T-helper 1 cell treated with Interleukin-12 subunit alpha and Interleukin-12 subunit beta and Interleukin-4 antibody, amounts not matched to agents 30 ng/mL and 1 ng/mL, for 36 hours (primary cell): ENCODE results near the gene PTGDR. TPM values are rescaled to one million over a fixed set of nuclear protein-coding genes. Genes with fewer than 3 reads are reported as not detected.

Experiments
- intact Hi-C: fragments of 100-400 bp; cut with micrococcal nuclease; formaldehyde crosslinking; loops from one replicate; pipeline ENCODE4 v1.15.1; 2024
- total RNA-seq: library from RNA; stranded (reverse); gene quantifications from 2 replicates; pipeline ENCODE4 v1.2.3, GENCODE V29; 2022

The PTGDR gene
- total RNA-seq, 1 donor from 2014 or later: 0.56 TPM

DNA sequence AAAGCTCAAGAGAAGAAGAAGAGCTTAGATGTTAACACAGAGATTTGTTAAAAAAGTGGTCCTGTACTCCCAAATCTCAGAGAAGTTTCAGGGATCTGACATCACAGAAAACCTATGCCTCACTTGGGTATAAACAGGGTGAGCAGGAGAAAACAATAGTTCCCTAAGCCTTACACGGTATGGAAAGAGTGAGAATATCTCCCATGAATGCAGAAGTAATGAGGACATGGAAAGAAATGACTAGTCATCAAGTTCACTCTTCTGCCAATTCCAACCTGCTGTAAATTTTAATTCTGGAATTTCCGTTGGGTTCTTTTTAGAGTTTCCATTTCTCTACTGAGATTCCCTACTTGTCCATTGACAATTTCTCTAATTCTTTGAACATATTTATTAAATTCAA is 40.4 kb downstream of the PTGDR start:
- intact Hi-C loops: no loop called here

DNA sequence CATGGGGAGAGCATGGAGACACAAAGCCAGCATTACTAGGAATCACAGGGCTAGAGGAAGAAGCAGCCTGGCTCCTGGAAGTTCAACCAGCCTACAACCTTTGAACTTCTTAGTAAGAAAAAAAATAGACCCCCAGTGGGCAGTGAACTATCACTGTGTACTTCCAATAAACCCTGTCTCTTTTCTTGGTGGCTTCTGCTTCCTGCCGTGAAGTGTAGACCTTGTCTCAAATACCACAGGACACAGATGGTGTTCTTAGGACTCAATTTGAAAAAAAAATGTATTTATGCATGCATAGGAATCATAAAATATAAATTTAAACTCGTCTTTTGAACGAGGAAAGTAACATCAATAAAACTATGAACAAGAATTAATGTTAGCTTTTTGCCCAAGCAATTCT is 43.0 kb downstream of the PTGDR start:
- intact Hi-C loops: loop anchor here (5.0 kb wide), 3 partner anchors 313 to 463 kb away; partner anchors contain the start of gene PSMC6

DNA sequence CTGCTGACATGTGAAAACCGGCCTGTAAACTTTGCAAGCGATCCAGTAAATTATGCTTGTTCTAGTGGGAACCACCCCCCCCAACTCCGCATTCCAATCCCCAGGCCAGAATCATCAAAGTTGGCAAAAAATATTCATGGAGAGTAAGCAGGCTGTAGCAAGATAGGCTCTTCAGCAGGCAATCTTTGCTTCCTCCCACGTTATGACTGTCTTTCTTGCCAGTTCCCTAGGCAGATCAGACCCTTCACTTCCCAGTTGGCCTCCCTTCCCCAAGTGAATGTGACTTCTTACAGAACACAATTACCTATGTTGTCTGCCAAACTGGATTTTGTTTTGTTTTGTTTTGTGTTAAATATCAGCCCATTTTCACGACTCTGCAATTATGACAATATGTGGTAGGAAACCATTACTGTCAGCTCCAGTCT is 45.4 kb downstream of the PTGDR start:
- intact Hi-C loops: loop anchor here (1.0 to 5.0 kb wide), 5 partner anchors 26 to 466 kb away; partner anchors contain the start of gene PSMC6

DNA sequence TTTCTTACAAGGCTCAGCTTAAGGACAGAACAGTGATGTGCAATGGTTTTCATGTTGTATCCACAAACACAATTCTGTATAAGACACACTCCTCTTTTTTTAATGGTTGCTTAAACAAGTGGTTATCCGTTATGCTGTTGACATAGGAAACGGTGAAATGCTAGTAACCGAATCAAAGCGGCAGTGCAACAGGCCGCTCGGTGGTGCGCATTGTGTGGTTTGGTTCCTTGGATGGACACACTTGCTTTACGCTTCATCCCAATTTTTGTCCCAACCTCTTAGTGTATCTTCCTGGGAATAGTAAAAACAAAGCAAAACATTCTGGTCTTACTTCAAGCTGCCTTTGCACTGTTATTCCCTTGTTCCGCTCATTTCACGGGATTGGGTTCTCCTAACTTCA is 46.0 kb downstream of the PTGDR start:
- intact Hi-C loops: loop anchor here (1.0 to 5.0 kb wide), 5 partner anchors 27 to 466 kb away; partner anchors contain the start of gene PSMC6

DNA sequence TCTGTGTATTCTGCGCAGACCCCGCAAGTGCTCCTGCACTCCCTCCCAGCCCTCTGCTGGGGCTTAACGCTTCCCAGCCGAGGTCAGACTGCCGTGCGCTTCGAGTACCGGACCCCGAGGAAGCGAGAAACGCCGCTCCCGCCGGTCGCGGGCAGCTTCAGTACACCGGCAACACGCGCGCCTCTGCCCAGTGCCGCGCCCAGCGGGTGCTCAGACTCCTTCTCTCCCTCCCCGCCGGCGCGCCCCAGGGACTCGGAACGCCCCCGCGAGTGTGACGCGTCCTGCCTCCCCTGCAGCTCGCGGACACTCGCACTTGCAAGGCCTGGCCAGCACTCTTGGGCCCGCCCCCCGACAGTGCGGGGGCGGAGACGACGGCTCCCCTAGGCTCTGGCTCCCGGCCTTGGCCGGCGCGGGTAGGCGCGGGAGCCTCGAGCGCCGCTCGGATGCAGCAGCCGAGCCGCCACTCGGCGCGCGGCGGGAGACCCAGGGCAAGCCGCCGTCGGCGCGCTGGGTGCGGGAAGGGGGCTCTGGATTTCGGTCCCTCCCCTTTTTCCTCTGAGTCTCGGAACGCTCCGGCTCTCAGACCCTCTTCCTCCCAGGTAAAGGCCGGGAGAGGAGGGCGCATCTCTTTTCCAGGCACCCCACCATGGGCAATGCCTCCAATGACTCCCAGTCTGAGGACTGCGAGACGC is 46.6 kb downstream of the PTGDR start, which contains the start of gene PTGER2:
TSS of gene PTGER2 (plus strand) at position 410 of the 692 bp plus-strand sequence. CDS start at position 647, 237 bp downstream.
- intact Hi-C loops: loop anchor here (1.0 to 5.0 kb wide), 9 partner anchors 15 to 467 kb away; partner anchors contain the start of genes GPR137C, PSMC6 and TXNDC16

DNA sequence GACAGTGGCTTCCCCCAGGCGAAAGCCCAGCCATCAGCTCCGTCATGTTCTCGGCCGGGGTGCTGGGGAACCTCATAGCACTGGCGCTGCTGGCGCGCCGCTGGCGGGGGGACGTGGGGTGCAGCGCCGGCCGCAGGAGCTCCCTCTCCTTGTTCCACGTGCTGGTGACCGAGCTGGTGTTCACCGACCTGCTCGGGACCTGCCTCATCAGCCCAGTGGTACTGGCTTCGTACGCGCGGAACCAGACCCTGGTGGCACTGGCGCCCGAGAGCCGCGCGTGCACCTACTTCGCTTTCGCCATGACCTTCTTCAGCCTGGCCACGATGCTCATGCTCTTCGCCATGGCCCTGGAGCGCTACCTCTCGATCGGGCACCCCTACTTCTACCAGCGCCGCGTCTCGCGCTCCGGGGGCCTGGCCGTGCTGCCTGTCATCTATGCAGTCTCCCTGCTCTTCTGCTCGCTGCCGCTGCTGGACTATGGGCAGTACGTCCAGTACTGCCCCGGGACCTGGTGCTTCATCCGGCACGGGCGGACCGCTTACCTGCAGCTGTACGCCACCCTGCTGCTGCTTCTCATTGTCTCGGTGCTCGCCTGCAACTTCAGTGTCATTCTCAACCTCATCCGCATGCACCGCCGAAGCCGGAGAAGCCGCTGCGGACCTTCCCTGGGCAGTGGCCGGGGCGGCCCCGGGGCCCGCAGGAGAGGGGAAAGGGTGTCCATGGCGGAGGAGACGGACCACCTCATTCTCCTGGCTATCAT is 47.3 kb downstream of the PTGDR start:
- intact Hi-C loops: loop anchor here (1.0 to 5.0 kb wide), 8 partner anchors 15 to 467 kb away; partner anchors contain the start of genes GPR137C, PSMC6 and TXNDC16

DNA sequence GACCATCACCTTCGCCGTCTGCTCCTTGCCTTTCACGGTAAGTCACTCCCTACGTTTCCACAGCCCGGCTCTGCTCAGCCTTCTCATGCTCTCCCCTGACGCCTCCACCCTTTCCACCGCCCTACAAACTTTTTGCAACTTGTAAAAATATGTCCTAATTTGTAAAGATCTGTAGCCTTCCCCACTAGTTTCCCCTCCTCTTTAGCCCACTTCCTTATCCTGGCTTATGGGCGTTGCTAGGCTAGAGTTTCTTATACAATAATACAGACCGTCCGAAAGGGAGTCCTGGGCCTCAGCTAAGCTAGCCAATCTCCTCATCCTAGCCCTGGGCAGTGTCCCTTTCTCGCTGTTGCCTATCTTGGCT is 47.8 kb downstream of the PTGDR start:
- intact Hi-C loops: loop anchor here (5.0 kb wide), 1 partner anchor 377 kb away; no protein-coding TSS in a partner anchor

DNA sequence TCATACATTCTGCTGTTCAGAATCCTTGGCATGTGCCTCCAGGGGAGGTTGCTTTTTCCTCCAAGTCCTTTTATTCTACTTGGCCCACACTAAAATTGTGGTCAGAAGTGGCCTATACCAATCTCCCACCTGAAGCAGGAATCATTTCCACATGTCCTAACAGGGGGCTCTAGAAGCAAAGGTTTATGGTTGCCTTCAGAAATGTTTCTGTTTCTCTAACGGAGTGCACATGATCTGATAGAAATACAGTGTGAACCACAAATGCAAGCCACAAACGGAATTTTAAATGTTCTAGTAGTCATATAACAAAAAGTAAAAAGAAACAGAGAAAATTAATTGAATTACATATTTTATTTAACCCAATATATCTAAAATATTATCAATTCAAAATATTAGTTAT is 50.6 kb downstream of the PTGDR start:
- intact Hi-C loops: loop anchor here (2.0 to 5.0 kb wide), 2 partner anchors 374 to 667 kb away; partner anchors contain the start of gene FRMD6

DNA sequence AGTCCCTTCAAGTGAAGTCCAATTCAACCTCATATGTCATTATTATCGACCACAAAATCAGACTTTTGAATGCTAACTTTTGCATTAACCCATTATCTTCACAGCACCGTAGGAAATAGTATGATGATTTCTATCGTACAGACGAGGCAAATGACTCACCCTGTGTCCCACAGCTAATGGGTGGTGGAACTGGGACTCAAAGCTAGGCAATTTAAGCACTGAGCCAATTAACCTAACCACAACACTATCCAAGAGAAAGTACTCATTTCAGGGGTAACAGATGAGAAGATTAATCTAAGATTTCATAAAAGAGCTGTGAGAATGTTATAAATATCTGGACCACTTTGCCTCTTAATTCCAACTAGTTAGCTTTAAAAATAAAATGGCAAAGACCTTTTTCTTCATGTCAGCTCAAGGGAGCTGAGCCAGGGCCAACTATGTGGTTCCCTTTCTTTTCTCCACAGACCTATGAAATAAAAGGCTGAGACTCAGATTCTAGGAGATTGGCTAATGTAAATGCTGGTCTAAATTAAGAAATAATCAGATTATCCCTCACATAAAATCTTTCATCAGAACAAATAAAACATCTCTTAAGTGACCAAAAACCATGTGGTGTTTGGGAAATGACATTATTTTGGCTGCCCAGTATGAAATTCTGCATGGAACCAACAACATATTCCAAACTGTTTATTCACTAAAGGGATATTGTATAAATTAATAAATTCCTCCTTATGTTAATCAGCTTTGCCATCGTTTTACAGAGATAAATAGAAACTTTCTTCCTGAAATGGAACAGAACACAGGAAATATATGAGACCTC is 51.5 kb downstream of the PTGDR start:
- intact Hi-C loops: loop anchor here (2.0 to 5.0 kb wide), 2 partner anchors 373 to 668 kb away; partner anchors contain the start of gene FRMD6

DNA sequence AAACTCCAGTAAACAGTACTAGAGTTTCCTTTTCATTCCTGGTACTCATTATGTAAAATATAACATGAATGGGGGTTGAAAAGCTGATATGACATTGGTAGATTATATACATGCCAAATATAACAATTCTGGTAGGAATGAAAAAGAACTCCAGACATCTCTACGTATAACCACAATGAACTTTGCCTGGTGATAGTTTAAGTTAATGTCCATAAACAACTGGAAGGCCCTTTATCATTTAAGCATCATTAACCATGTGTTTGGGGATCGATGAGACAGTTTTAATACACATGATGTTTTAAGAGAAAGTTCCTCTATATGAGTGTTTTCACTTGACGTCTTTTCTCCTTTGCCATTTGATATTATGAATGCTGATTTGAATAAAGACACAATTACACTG is 52.4 kb downstream of the PTGDR start:
- intact Hi-C loops: loop anchor here (2.0 to 5.0 kb wide), 2 partner anchors 372 to 669 kb away; partner anchors contain the start of gene FRMD6

DNA sequence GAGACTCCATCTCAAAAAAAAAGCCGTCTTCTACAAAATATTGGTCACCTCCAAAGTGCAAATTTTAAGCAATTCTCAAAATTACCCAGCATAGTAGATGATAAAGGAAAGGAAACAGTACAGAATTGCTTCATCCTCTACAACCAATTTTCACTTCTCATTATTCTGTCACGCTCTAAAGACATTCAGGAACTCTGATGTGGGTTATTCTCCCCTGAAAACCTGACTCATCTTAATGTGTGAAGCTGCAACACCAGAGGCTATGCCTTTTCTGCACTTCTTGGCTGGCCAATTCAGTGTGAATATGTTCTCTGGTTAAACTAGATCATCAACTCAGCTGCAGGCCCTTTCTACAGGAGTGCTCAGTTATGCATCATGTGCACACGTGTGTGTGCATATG is 57.6 kb downstream of the PTGDR start:
- intact Hi-C loops: loop anchor here (1.0 to 5.0 kb wide), 6 partner anchors 27 to 478 kb away; partner anchors contain the start of gene GNG2

DNA sequence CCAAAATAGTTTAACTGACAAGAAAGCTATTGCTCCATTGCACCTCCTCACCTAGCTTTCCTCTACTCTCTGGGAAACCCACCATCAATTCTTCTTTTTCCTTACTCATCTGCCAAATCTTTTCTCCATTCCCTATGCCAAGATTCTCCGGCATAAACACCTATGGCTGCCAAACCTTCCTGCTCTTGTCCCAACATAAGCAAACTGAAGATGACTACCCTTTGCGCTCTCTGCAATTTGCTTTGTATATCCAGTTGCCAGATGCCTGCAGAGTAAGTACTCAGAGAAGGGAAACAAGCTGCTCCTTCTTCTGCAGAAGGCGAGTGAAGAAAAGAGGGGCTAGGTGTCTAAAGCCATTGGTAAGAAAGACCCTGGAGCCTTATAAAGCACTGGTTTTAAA is 58.1 kb downstream of the PTGDR start:
- intact Hi-C loops: loop anchor here (1.0 to 5.0 kb wide), 6 partner anchors 27 to 478 kb away; partner anchors contain the start of gene GNG2

Other genes with a start within 250 kb of the PTGDR start
- 0.61 and 1.4 TPM in 2 replicates for gene NID2, start 198.6 kb upstream of the PTGDR start, total RNA-seq
- gene PTGER2, start 46.6 kb downstream of the PTGDR start, total RNA-seq: 136 and 140 TPM in 2 replicates